Inflammatory macrophage treated with lipopolysaccharide for 4 hours (primary cell): ENCODE data around the gene PNMT.

Experiments
- DNase-seq: peaks from one replicate; pipeline ENCODE4 v3.0.0-alpha.2; 2020

PNMT gene

GRCh38 chr17:39667945-39668924 lies at the start of gene PNMT:
TSS of gene PNMT (plus strand) at chr17:39668453. CDS start at chr17:39668476, 23 bp downstream.
- peak; percentile 48 for DNase-seq

- no peak for DNase-seq
These were observed 49.1 kb upstream of the PNMT start for GRCh38 chr17:39618956-39619785.

GRCh38 chr17:39619786-39620101 lies 48.5 kb upstream of the PNMT start:
- no peak for DNase-seq

- DNase-seq = peak; percentile 73
These were observed 46.5 kb upstream of the PNMT start for GRCh38 chr17:39621523-39622379.

- no peak for DNase-seq
These were observed 45.8 kb upstream of the PNMT start for GRCh38 chr17:39622380-39623006.

GRCh38 chr17:39623356-39623950 lies 44.8 kb upstream of the PNMT start:
- DNase-seq = peak; percentile 72

- no peak for DNase-seq
These were observed 43.9 kb upstream of the PNMT start for GRCh38 chr17:39624313-39624712.

GRCh38 chr17:39625198-39625785 lies 43.0 kb upstream of the PNMT start:
- DNase-seq = no peak

- DNase-seq = no peak
These were observed 41.8 kb upstream of the PNMT start, which contains the start of gene PPP1R1B for GRCh38 chr17:39626171-39627046. TSS of gene PPP1R1B (plus strand) at chr17:39626952. CDS start at chr17:39627393, 441 bp downstream.

GRCh38 chr17:39627047-39627711 lies 41.1 kb upstream of the PNMT start:
- no peak for DNase-seq

- no peak for DNase-seq
These were observed 40.3 kb upstream of the PNMT start for GRCh38 chr17:39627712-39628516.

- no peak for DNase-seq
These were observed 39.4 kb upstream of the PNMT start for GRCh38 chr17:39628655-39629493.

GRCh38 chr17:39629494-39629880 lies 38.8 kb upstream of the PNMT start:
- no peak for DNase-seq

- peak; percentile 77 for DNase-seq
These were observed 38.4 kb upstream of the PNMT start for GRCh38 chr17:39629898-39630297.

GRCh38 chr17:39631403-39631802 lies 36.9 kb upstream of the PNMT start:
- no peak for DNase-seq

- no peak for DNase-seq
These were observed 35.9 kb upstream of the PNMT start for GRCh38 chr17:39632153-39632941.

- DNase-seq = no peak
These were observed 34.6 kb upstream of the PNMT start for GRCh38 chr17:39633570-39634183.
